Calu3 (cell line): ENCODE data around the gene LRRC2. TPM values are rescaled to one million over a fixed set of nuclear protein-coding genes. Genes with fewer than 3 reads are reported as not detected.
"Not testable (repeated sequence)": the region's sequence is repeated elsewhere in the genome, so short reads cannot be mapped to it uniquely, and the experiment has no call there.

Experiments
- BruUV-seq: library from RNA; stranded (reverse); fragments of 400-500 nt; replicated peaks from 2 replicates; lab custom pipeline; 2021; lab: Mats Ljungman, UMichigan
- CTCF ChIA-PET: fragments of 300-600 bp; sonication (Branson Sonifier 250); formaldehyde crosslinking; loops from one replicate; lab custom pipeline; 2022; ENCODE audit warnings: antibody characterized with exemption; lab: Charles Lee
- DNase-seq: peaks from one replicate; pipeline ENCODE4 v3.0.0; 2022
- H3K27ac Mint-ChIP-seq: one replicate; pipeline ENCODE4 v1.8.0; 2022; ENCODE audit warnings: mixed read lengths; ENCODE audit not compliant: unreplicated experiment
- H3K27me3 Mint-ChIP-seq: one replicate; pipeline ENCODE4 v1.8.0; 2022; ENCODE audit warnings: mixed read lengths; ENCODE audit not compliant: unreplicated experiment
- H3K36me3 Mint-ChIP-seq: one replicate; pipeline ENCODE4 v1.8.0; 2022; ENCODE audit warnings: mild to moderate bottlenecking, moderate library complexity, mixed read lengths; ENCODE audit not compliant: insufficient read depth, unreplicated experiment
- H3K4me1 Mint-ChIP-seq: one replicate; pipeline ENCODE4 v1.8.0; 2022; ENCODE audit warnings: mild to moderate bottlenecking, low read depth, mixed read lengths; ENCODE audit not compliant: unreplicated experiment
- H3K4me3 Mint-ChIP-seq: one replicate; pipeline ENCODE4 v1.8.0; 2022; ENCODE audit warnings: mild to moderate bottlenecking, low read depth, moderate library complexity, mixed read lengths; ENCODE audit not compliant: unreplicated experiment
- H3K9me3 Mint-ChIP-seq: one replicate; pipeline ENCODE4 v1.8.0; 2022; ENCODE audit warnings: low read depth, mixed read lengths; ENCODE audit not compliant: unreplicated experiment
- CTCF ChIP-seq: fragments of 200-600 bp; IDR thresholded peaks from one replicate; pipeline ENCODE4 v1.8.0; 2022; ENCODE audit warnings: antibody characterized with exemption; ENCODE audit not compliant: unreplicated experiment
- intact Hi-C: fragments of 100-400 bp; cut with micrococcal nuclease; formaldehyde crosslinking; loops from one replicate; pipeline ENCODE4 v1.10.0; 2022; ENCODE audit not compliant: unreplicated experiment
- total RNA-seq: library from RNA; stranded (reverse); gene quantifications from 2 replicates; pipeline ENCODE4 v1.2.3, GENCODE V29; 2022

Gene LRRC2
- total RNA-seq, 1 experiment from 2014 or later, result not detected

GRCh38 chr3:46541835-46542234 is 24.3 kb downstream of the LRRC2 start:
- Mint-ChIP-seq H3K4me3 (no peak overlapping the region), H3K36me3 (no peaks in the 10 kb centered on the region), H3K27ac (no peak overlapping the region), H3K4me1 (peaks cover 10% of the 10 kb centered on the region), H3K9me3 (no peaks in the 10 kb centered on the region), H3K27me3 (no peaks in the 10 kb centered on the region)
- intact Hi-C loops, result no loop called here
- no peak for DNase-seq
- no TSS peak for BruUV-seq
- TF ChIP-seq CTCF, result no peak
- CTCF ChIA-PET, result interaction anchor here (0.6 to 2.3 kb wide), 2 partner anchors 15 to 53 kb away, joined by 3 to 7 read pairs; no protein-coding TSS in a partner anchor

GRCh38 chr3:46540550-46540949 is 25.6 kb downstream of the LRRC2 start:
- Mint-ChIP-seq H3K4me3 (no peak overlapping the region), H3K27ac (no peak overlapping the region), H3K36me3 (no peaks in the 10 kb centered on the region), H3K4me1 (peaks cover 10% of the 10 kb centered on the region), H3K27me3 (no peaks in the 10 kb centered on the region), H3K9me3 (no peaks in the 10 kb centered on the region)
- BruUV-seq, result no TSS peak
- no peak for TF ChIP-seq CTCF
- CTCF ChIA-PET, result interaction anchor here (0.6 kb wide), 1 partner anchor 354 kb away, joined by 3 read pairs; no protein-coding TSS in a partner anchor
- no peak for DNase-seq
- intact Hi-C loops, result no loop called here

- TF ChIP-seq CTCF, result no peak
- no peak overlapping the region for H3K4me3 Mint-ChIP-seq
- no TSS peak for BruUV-seq
- H3K9me3 Mint-ChIP-seq, result no peaks in the 10 kb centered on the region
- no peak for DNase-seq
- H3K27me3 Mint-ChIP-seq, result no peaks in the 10 kb centered on the region
- H3K4me1 Mint-ChIP-seq, result peaks cover 10% of the 10 kb centered on the region
- CTCF ChIA-PET, result interaction anchor here (0.6 to 1.2 kb wide), 2 partner anchors 13 to 22 kb away, joined by 3 to 4 read pairs; no protein-coding TSS in a partner anchor
- intact Hi-C loops, result no loop called here
- H3K36me3 Mint-ChIP-seq, result no peaks in the 10 kb centered on the region
- no peak overlapping the region for H3K27ac Mint-ChIP-seq
These were observed 26.6 kb downstream of the LRRC2 start for GRCh38 chr3:46539443-46540005.

- no peaks in the 10 kb centered on the region for H3K27me3 Mint-ChIP-seq
- H3K9me3 Mint-ChIP-seq, result no peaks in the 10 kb centered on the region
- no peaks in the 10 kb centered on the region for H3K36me3 Mint-ChIP-seq
- DNase-seq, result no peak
- H3K4me3 Mint-ChIP-seq, result no peak overlapping the region
- no peak for TF ChIP-seq CTCF
- CTCF ChIA-PET, result interaction anchor here (0.6 to 1.2 kb wide), 2 partner anchors 14 to 22 kb away, joined by 3 to 4 read pairs; no protein-coding TSS in a partner anchor
- no peak overlapping the region for H3K27ac Mint-ChIP-seq
- BruUV-seq, result no TSS peak
- peaks cover 10% of the 10 kb centered on the region for H3K4me1 Mint-ChIP-seq
- intact Hi-C loops, result no loop called here
These were observed 27.2 kb downstream of the LRRC2 start for GRCh38 chr3:46538803-46539442.

- H3K9me3 Mint-ChIP-seq, H3K27me3 Mint-ChIP-seq, DNase-seq, BruUV-seq, intact Hi-C loops, H3K4me3 Mint-ChIP-seq, H3K4me1 Mint-ChIP-seq, H3K36me3 Mint-ChIP-seq, H3K27ac Mint-ChIP-seq: not testable (repeated sequence)
- CTCF ChIA-PET, result interaction anchor here (0.7 to 1.2 kb wide), 2 partner anchors 21 to 24 kb away, joined by 3 read pairs; no protein-coding TSS in a partner anchor
These were observed 27.7 kb downstream of the LRRC2 start for GRCh38 chr3:46538425-46538802.
